Activated naive CD8-positive, alpha-beta T cell treated with anti-CD3 and anti-CD28 coated beads, Interleukin-2, amount 10 ng/mL, durations not matched to agents 7 days and 5 days (primary cell): ENCODE results near the gene PDAP1. TPM values are rescaled to one million over a fixed set of nuclear protein-coding genes. Genes with fewer than 3 reads are reported as not detected.
"Not testable (repeated sequence)": the region's sequence is repeated elsewhere in the genome, so short reads cannot be mapped to it uniquely, and the experiment has no call there.

Experiments
- ATAC-seq: fragments of 150-1000 bp; cut with Tn5 transposase; one replicate; pipeline ENCODE4 v1.10.0; 2021; ENCODE audit warnings: low read depth, moderate library complexity
- POLR2A ChIA-PET: fragments of 350-600 bp; sonication (Branson Sonifier 250); formaldehyde crosslinking; loops from one replicate; lab custom pipeline; 2021; ENCODE audit warnings: antibody characterized with exemption; lab: Charles Lee
- DNase-seq: peaks from one replicate; pipeline ENCODE4 v3.0.0; 2021
- H3K27ac Mint-ChIP-seq: one replicate; pipeline ENCODE4 v1.8.0; 2022; ENCODE audit warnings: mild to moderate bottlenecking, mixed read lengths
- H3K27me3 Mint-ChIP-seq: one replicate; pipeline ENCODE4 v1.8.0; 2022; ENCODE audit warnings: mild to moderate bottlenecking, moderate library complexity, mixed read lengths
- H3K36me3 Mint-ChIP-seq: one replicate; pipeline ENCODE4 v1.8.0; 2021; ENCODE audit warnings: mild to moderate bottlenecking, mixed read lengths
- H3K4me1 Mint-ChIP-seq: one replicate; pipeline ENCODE4 v1.8.0; 2021; ENCODE audit warnings: mixed read lengths
- H3K4me3 Mint-ChIP-seq: one replicate; pipeline ENCODE4 v1.8.0; 2022; ENCODE audit warnings: mild to moderate bottlenecking, moderate library complexity, mixed read lengths
- H3K9me3 Mint-ChIP-seq: one replicate; pipeline ENCODE4 v1.8.0; 2021; ENCODE audit warnings: mixed read lengths
- total RNA-seq, 2 experiments: library from RNA; stranded (reverse); gene quantifications; one replicate each; pipeline ENCODE4 v1.2.3, GENCODE V29; 2021

Gene PDAP1
- total RNA-seq, 2 experiments from 2014 or later = 87.1 to 93.5 TPM

DNA sequence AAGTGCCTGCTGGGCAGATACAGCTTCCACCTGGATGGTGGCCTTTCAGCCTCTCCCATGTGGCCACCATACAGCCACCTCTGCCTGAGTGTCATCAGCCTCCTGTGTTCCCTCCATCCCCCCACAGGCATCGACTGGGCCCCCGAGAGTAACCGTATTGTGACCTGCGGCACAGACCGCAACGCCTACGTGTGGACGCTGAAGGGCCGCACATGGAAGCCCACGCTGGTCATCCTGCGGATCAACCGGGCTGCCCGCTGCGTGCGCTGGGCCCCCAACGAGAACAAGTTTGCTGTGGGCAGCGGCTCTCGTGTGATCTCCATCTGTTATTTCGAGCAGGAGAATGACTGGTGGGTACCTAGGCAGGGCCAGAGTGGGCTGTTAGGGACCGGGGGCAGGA is 20.5 kb downstream of the PDAP1 start:
- Mint-ChIP-seq H3K9me3 (no peaks in the 10 kb centered on the region), H3K4me1 (peaks cover 16% of the 10 kb centered on the region), H3K27me3 (no peaks in the 10 kb centered on the region), H3K27ac (no peak overlapping the region), H3K4me3 (no peak overlapping the region), H3K36me3 (peaks cover 21% of the 10 kb centered on the region)
- no peak for ATAC-seq
- POLR2A ChIA-PET = interaction anchor here (1.2 to 1.6 kb wide), 2 partner anchors 13 to 21 kb away, joined by 4 to 6 read pairs; partner anchors contain the start of genes BUD31 and PDAP1
- DNase-seq = no peak

DNA sequence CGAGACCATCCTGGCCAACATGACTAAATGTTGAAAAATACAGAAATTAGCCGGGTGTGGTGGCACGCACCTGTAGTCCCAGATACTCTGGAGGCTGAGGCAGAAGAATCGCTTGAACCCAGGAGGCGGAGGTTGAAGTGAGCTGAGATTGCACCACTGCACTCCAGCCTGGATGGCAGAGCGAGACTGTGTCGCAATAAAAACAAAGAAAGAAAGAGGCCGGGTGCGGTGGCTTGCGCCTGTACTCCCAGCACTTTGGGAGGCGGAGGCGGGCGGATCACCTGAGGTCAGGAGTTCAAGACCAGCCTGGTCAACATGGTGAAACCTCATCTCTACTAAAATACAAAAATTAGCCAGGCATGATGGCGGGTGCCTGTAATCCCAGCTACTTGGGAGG is 21.2 kb downstream of the PDAP1 start:
- H3K27ac Mint-ChIP-seq = peak overlapping the region; percentile 58
- H3K4me3 Mint-ChIP-seq, ATAC-seq, DNase-seq, H3K27me3 Mint-ChIP-seq, H3K9me3 Mint-ChIP-seq: not testable (repeated sequence)
- peaks cover 21% of the 10 kb centered on the region for H3K36me3 Mint-ChIP-seq
- POLR2A ChIA-PET = interaction anchor here (0.6 to 1.6 kb wide), 4 partner anchors 13 to 774 kb away, joined by 3 to 6 read pairs (median 4); partner anchors contain the start of genes BUD31 and PDAP1
- H3K4me1 Mint-ChIP-seq = peaks cover 13% of the 10 kb centered on the region

DNA sequence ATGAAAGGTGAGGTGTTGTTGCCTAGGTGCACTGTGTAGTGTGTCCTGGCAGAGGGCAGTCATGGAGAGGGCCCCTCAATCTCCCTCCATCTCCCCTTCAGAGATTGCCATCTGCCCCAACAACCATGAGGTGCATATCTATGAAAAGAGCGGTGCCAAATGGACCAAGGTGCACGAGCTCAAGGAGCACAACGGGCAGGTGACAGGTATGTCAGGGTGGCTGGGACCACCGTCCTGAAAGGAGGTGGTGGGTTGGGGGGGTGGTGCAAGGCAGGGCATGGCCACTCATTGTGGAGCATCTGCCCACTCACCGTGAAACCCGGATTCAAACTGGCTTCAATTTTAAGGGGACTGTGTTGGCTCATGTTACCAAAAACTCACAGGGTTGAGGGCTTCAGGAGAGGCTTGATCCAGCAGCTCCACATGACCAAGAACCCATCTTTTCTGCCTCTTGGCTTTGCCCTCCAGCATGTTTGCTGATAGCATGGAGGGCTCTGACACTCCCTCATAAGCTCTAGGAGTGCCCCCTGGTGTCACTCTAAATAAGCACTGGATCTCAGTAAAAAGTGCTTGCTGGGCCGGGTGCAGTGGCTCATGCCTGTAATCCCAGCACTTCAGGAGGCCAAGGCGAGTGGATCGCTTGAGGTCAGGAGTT is 21.7 kb downstream of the PDAP1 start:
- ATAC-seq = peak; percentile 74
- Mint-ChIP-seq H3K4me1 (peaks cover 11% of the 10 kb centered on the region), H3K9me3 (no peaks in the 10 kb centered on the region), H3K27ac (peak overlapping the region; percentile 58), H3K4me3 (no peak overlapping the region), H3K27me3 (no peaks in the 10 kb centered on the region), H3K36me3 (peaks cover 18% of the 10 kb centered on the region)
- POLR2A ChIA-PET = interaction anchor here (0.6 to 1.6 kb wide), 4 partner anchors 14 to 775 kb away, joined by 3 to 6 read pairs (median 4); partner anchors contain the start of genes BUD31 and PDAP1
- DNase-seq = no peak

DNA sequence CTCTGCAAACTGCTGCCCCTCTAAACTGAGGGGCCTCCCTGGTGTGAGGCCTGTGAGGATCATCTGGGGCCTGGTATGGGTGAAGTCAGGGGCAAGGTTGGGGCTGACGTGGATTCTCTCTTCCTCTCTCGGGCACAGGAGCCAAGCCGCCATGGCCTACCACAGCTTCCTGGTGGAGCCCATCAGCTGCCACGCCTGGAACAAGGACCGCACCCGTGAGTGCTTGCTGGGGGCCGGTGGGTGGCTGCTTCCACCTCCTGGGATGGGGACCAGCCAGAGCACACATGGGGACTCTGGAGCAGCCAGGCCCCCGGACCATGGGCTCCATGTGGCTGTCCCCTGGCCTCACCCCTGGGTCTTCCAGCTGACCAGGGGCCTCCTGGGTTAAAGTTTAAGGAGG is 22.8 kb downstream of the PDAP1 start:
- H3K27ac Mint-ChIP-seq = peak overlapping the region; percentile 59
- peaks cover 18% of the 10 kb centered on the region for H3K4me1 Mint-ChIP-seq
- no peaks in the 10 kb centered on the region for H3K9me3 Mint-ChIP-seq
- H3K27me3 Mint-ChIP-seq = no peaks in the 10 kb centered on the region
- ATAC-seq (no peak), DNase-seq (no peak)
- POLR2A ChIA-PET = no interaction called here
- peaks cover 21% of the 10 kb centered on the region for H3K36me3 Mint-ChIP-seq
- H3K4me3 Mint-ChIP-seq = no peak overlapping the region

DNA sequence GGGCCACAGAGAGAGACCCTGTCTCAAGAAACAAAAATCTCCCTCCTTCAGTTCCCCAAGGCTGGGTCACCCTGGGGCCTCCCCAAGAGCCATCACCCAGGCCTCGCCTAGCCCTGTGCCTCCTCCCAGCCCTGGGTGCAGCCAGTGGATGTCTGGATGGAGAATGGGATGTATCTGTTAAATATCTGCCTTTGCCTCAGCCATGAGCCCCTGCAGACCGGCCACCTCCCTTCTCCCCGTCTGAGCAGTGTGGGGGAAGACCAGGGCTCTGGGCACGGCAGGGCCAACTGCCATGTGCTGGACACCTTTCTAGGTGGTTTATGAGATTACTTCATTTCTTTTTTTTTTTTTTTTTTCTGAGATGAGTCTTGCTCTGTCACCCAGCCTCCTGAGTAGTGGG is 23.9 kb downstream of the PDAP1 start:
- DNase-seq = no peak
- Mint-ChIP-seq H3K27me3 (no peaks in the 10 kb centered on the region), H3K4me1 (peaks cover 27% of the 10 kb centered on the region), H3K27ac (peak overlapping the region; percentile 12), H3K36me3 (peaks cover 22% of the 10 kb centered on the region), H3K4me3 (no peak overlapping the region), H3K9me3 (no peaks in the 10 kb centered on the region)
- no peak for ATAC-seq
- POLR2A ChIA-PET = no interaction called here

DNA sequence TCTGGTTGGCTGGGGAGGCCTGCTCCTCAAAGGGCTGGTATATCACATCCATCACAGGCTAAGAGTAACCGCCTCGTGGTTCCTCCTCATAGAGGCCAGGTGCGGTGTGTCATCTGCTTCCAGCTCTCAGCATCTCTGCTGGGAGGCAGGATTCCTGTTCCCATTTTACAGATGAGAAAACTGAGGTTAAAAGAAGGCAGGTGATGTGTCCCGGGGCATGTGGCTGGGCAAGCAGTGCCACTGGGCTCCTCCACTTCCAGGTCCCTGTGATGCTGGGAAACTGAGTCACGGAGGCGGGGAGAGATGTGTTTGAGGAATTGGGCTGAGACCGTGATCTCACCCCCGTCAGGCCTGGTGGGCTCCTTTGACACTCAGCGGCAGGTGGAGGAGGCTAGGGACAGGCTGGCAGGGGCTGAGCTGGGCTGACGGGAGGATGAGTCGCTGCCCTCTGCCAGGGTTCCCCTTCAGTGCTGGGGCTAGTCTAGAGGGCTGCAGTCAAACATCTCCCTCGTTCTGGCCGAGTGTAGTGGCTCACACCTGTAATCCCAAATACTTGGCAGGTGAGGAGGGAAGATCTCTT is 24.5 kb downstream of the PDAP1 start:
- no peak overlapping the region for H3K4me3 Mint-ChIP-seq
- H3K9me3 Mint-ChIP-seq = no peaks in the 10 kb centered on the region
- POLR2A ChIA-PET = no interaction called here
- ATAC-seq (no peak), DNase-seq (no peak)
- peak overlapping the region; percentile 48 for H3K27ac Mint-ChIP-seq
- no peaks in the 10 kb centered on the region for H3K27me3 Mint-ChIP-seq
- H3K4me1 Mint-ChIP-seq = peaks cover 33% of the 10 kb centered on the region
- H3K36me3 Mint-ChIP-seq = peaks cover 24% of the 10 kb centered on the region

DNA sequence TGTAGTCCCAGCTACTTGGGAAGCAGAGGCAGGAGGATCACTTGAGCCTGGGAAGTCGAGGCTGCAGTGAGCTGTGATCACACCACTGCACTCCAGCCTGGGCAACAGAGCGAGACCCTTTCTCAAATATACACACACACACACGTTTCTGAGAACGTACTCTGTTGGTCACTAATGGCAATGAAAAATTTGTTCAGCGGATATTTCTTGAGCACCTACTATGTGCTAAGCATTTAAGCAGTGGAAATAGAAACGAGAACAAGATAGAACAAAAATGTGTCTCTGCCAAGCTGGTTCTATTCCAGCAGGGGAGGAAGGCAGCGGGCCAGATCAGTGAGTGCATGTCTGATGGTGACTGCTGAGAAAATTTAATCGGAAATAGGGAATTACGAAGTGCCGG is 25.2 kb downstream of the PDAP1 start:
- peak overlapping the region; percentile 80 for H3K27ac Mint-ChIP-seq
- H3K27me3 Mint-ChIP-seq = no peaks in the 10 kb centered on the region
- peaks cover 22% of the 10 kb centered on the region for H3K36me3 Mint-ChIP-seq
- H3K4me1 Mint-ChIP-seq = peaks cover 34% of the 10 kb centered on the region
- POLR2A ChIA-PET = interaction anchor here (0.8 to 1.6 kb wide), 3 partner anchors 26 to 121 kb away, joined by 4 read pairs; partner anchors contain the start of genes ARPC1A and BUD31
- H3K9me3 Mint-ChIP-seq = no peaks in the 10 kb centered on the region
- DNase-seq (no peak), ATAC-seq (no peak)
- no peak overlapping the region for H3K4me3 Mint-ChIP-seq

DNA sequence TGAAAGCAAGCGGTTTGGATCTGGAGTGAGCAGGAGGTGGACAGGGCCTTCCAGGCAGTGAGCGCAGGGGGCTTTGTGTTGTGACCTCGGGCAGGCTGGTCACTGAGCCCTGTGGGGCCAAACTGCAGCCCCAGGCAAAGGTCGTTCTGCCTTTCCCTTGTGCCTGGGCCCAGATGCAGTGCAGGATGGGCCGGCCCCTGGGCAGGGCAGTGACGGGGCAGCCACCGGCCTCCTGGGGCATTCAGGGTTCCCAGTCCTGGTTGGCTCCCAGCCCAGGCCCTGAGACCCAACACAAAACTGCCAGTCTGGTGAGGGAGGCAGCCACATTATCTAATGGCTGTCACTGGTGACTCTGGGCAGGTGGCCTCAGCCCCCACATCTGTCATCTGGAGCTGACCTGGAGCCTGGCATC is 26.7 kb downstream of the PDAP1 start:
- Mint-ChIP-seq H3K4me1 (peaks cover 40% of the 10 kb centered on the region), H3K27me3 (no peaks in the 10 kb centered on the region), H3K9me3 (no peaks in the 10 kb centered on the region), H3K27ac (peak overlapping the region; percentile 96), H3K36me3 (peaks cover 26% of the 10 kb centered on the region), H3K4me3 (peak overlapping the region; percentile 85)
- POLR2A ChIA-PET = interaction anchor here (0.9 to 1.2 kb wide), 2 partner anchors 9 to 19 kb away, joined by 5 to 6 read pairs; no protein-coding TSS in a partner anchor
- no peak for DNase-seq
- no peak for ATAC-seq

DNA sequence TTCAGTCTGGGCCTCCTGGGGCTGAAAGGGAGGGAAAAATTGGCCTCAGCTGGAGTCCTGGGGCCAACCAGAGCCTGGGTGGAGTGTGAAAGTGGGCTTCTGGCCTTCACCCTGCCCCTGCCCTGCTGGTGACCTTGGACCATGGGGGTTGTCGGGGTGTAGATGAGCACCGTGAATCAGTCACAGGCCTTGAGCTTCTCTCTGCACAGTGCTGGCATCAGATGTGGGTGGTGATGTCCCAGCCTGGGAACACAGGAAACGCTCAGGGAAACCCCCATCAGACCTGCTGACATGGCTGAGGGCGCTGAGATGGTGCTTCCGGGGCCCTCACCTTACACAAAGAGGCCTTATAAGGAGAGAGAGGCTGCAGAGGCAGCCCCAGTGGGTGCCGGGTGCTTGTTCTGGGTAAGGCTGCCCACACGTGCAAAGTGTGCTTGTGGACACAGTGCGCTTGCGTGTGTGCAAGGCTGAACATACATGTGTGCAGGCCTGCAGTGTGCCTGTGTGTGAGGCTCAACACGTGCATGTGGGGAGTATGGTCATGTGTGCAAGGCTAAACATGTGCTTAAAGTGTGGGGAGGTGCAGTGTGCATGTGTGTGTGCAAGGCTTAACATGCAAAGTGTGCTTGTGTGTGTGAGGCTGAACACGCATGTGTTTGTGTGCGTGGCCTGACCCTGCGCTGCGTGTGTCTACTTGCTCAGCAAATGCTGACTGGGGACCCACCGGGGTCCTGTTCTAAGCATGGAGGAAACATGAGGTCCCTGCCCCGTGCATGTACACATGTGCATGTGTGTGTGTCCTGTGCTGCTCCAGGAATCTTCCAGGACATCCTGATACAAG is 27.4 kb downstream of the PDAP1 start:
- DNase-seq (peak; percentile 80), ATAC-seq (peak; percentile 92)
- peaks cover 42% of the 10 kb centered on the region for H3K4me1 Mint-ChIP-seq
- no peaks in the 10 kb centered on the region for H3K27me3 Mint-ChIP-seq
- peak overlapping the region; percentile 96 for H3K27ac Mint-ChIP-seq
- no peaks in the 10 kb centered on the region for H3K9me3 Mint-ChIP-seq
- POLR2A ChIA-PET = interaction anchor here (0.6 to 1.3 kb wide), 8 partner anchors 9 to 47 kb away, joined by 3 to 22 read pairs (median 4); partner anchors contain the start of genes BUD31 and PDAP1
- H3K4me3 Mint-ChIP-seq = peak overlapping the region; percentile 85
- peaks cover 27% of the 10 kb centered on the region for H3K36me3 Mint-ChIP-seq

DNA sequence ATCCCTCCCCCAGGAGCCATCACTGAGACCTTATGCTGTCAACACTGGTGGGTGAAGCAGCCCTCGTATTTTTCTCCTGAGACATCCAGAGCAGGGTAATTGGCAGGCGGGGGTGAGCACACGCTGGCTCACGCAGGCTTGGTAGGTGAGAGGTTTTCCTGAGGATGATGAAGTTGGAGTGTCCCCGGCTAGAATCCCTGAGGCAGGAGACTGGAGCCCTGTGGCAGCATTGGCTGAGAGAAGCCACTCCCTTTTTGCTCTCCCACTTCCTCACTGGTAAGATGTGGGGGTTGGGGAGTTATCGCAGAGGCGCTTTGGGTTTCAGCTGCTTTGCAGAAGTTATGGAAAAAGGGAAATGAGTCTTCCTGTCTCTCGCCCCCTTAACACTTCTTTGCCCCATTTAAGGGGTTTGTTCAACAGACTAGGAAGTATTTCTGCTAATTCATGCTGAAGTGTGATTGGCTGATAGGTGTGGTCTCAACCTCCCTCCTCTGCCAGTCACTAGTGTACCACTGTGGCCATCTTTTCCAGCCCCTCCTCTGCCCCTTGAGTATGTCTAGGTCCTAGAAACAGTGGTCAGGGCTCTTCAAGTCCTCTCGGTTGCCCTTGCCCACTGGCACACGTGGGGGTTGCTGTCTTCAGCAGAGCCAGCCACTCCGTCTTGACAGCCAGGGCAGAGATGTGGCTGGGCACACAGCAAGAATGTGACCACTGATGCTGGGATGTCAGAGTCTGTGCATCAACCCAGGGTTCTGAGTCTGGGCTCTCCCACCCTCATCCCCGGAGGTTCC is 28.2 kb downstream of the PDAP1 start:
- H3K27ac Mint-ChIP-seq = peak overlapping the region; percentile 96
- DNase-seq (no peak), ATAC-seq (peak; percentile 9)
- POLR2A ChIA-PET = interaction anchor here (0.6 to 1.3 kb wide), 7 partner anchors 10 to 48 kb away, joined by 3 to 22 read pairs (median 4); partner anchors contain the start of genes BUD31 and PDAP1
- peaks cover 42% of the 10 kb centered on the region for H3K4me1 Mint-ChIP-seq
- H3K27me3 Mint-ChIP-seq = no peaks in the 10 kb centered on the region
- H3K36me3 Mint-ChIP-seq = peaks cover 27% of the 10 kb centered on the region
- H3K4me3 Mint-ChIP-seq = peak overlapping the region; percentile 85
- no peaks in the 10 kb centered on the region for H3K9me3 Mint-ChIP-seq

DNA sequence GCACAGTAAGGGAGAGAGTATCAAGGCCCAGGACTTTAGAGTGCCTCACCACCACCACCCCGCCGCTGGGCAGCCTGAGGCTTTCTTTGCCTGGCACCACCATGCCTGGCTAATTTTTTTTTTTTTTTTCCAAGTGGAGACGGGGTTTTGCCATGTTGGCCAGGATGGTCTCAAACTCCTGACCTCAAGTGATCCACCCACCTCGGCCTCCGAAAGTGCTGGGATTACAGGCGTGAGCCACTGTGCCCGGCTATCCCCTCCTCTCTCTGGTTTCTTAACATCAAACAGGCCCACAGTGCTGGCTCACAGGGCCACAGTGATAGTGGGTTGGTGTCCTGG is 28.7 kb downstream of the PDAP1 start:
- Mint-ChIP-seq H3K4me1 (peaks cover 42% of the 10 kb centered on the region), H3K4me3 (peak overlapping the region; percentile 85), H3K36me3 (peaks cover 27% of the 10 kb centered on the region), H3K27ac (peak overlapping the region; percentile 96)
- H3K9me3 Mint-ChIP-seq, DNase-seq, H3K27me3 Mint-ChIP-seq, ATAC-seq: not testable (repeated sequence)
- POLR2A ChIA-PET = interaction anchor here (1.5 kb wide), 1 partner anchor 29 kb away, joined by 8 read pairs; the partner anchor contains the start of genes BUD31 and PDAP1

DNA sequence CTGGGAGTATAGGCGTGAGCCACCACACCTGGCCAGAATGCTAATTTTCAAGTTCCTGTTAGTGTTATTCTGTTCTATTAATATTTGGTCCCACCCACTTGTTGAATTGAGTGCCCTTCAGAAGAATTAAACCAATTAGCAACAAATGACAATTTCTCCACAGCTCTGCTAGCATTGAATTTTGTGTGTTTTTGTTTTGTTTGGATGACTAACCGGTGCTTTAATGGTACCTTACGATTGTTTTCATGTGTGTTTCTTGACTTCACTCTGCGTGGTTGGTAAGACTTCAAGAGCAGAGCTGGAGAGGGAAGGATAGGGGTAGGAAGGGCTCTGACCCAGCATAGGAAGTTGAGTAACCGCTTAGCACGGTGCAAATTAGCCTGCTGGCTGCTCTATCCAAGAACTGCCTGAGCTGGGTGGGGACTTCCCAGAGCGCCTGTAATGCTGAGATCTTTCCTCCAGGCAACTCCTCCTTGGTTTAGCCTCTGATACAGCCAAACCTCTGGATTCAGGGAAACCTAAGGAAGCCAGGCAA is 29.3 kb downstream of the PDAP1 start:
- Mint-ChIP-seq H3K36me3 (peaks cover 27% of the 10 kb centered on the region), H3K27me3 (no peaks in the 10 kb centered on the region), H3K27ac (peak overlapping the region; percentile 96), H3K4me1 (peaks cover 41% of the 10 kb centered on the region), H3K9me3 (no peaks in the 10 kb centered on the region), H3K4me3 (peak overlapping the region; percentile 85)
- DNase-seq (no peak), ATAC-seq (no peak)
- POLR2A ChIA-PET = interaction anchor here (0.5 to 1.5 kb wide), 2 partner anchors 30 to 582 kb away, joined by 3 to 8 read pairs; partner anchors contain the start of genes BUD31 and PDAP1
